ENCODE data around the gene TUBA3E.
"Not testable (repeated sequence)": the region's sequence is repeated elsewhere in the genome, so short reads cannot be mapped to it uniquely, and the experiment has no call there.

GRCh38 chr2:130148515-130148914, 49.7 kb downstream of the TUBA3E start:
- not testable (repeated sequence) for TF ChIP-seq CTCF, POLR2A (IDR thresholded peaks at IDR 0.05)

Measured in ovary (tissue), 3 donors.